ENCODE results near the gene TMEM245. TPM values are rescaled to one million over a fixed set of nuclear protein-coding genes. Genes with fewer than 3 reads are reported as not detected.
A peak's percentile ranks its signal among the peaks of the same experiment; 100 is the strongest.

The TMEM245 gene
- total RNA-seq (2016; rRNA removed; fragmentation: Illumina TruSeq; extraction: Trizol) = 39.7 and 55.4 TPM in 2 replicates
- total RNA-seq (2016; cell fraction: cytosol; rRNA removed; fragmentation: Illumina TruSeq; extraction: Trizol; ENCODE audit: low read depth) = 31.4 and 37.1 TPM in 2 replicates
- 37.5 and 55.7 TPM in 2 replicates for total RNA-seq (2016; cell fraction: insoluble cytoplasmic fraction; rRNA removed; fragmentation: Illumina TruSeq; extraction: Trizol)
- total RNA-seq (2016; cell fraction: membrane; rRNA removed; fragmentation: Illumina TruSeq; extraction: Trizol) = 23.4 and 26.2 TPM in 2 replicates
- total RNA-seq (2016; cell fraction: nucleus; rRNA removed; fragmentation: Illumina TruSeq; extraction: Trizol) = 66.5 and 76.9 TPM in 2 replicates
- polyA plus RNA-seq (2011; rRNA removed) = 40.1 and 53.5 TPM in 2 replicates
- polyA plus RNA-seq (2011; cell fraction: cytosol; rRNA removed) = 37.5 and 46.4 TPM in 2 replicates
- polyA plus RNA-seq (2011; cell fraction: nucleus; rRNA removed) = 19.8 and 20.7 TPM in 2 replicates
- polyA plus RNA-seq (2012) = 38.8 and 42.3 TPM in 2 replicates
- polyA plus RNA-seq (2016; cell fraction: cytosol; fragmentation: Illumina TruSeq; extraction: Trizol; ENCODE audit: low read depth) = 2.8 and 3.1 TPM in 2 replicates
- polyA plus RNA-seq (2016; cell fraction: insoluble cytoplasmic fraction; fragmentation: Illumina TruSeq; extraction: Trizol; ENCODE audit: low read depth) = 21.3 and 22.2 TPM in 2 replicates
- polyA plus RNA-seq (2016; cell fraction: membrane; fragmentation: Illumina TruSeq; extraction: Trizol; ENCODE audit: low read depth) = 6.3 and 7.1 TPM in 2 replicates
- 47.4 and 49.5 TPM in 2 replicates for polyA plus RNA-seq (2016; cell fraction: nucleus; fragmentation: Illumina TruSeq; extraction: Trizol; ENCODE audit: insufficient read depth, low read depth)
- 159 and 167 TPM in 2 replicates for polyA minus RNA-seq (2011; rRNA and poly(A)+ RNA removed; ENCODE audit: low replicate concordance)
- polyA minus RNA-seq (2011; cell fraction: cytosol; rRNA and poly(A)+ RNA removed) = 73.8 and 78.2 TPM in 2 replicates
- 70.7 and 85.5 TPM in 2 replicates for polyA minus RNA-seq (2011; cell fraction: nucleus; rRNA and poly(A)+ RNA removed)
- percentile 93 among the genes with signal in this experiment for Bru-seq, nascent RNA
- BruChase-seq, experiment 1, labeled RNA remaining after a 6-hour chase = percentile 92 among the genes with signal in this experiment
- percentile 91 among the genes with signal in this experiment for BruChase-seq, experiment 2, labeled RNA remaining after a 2-hour chase
- long read RNA-seq, experiment 1, partial matches to known transcripts = 9 of 31 reads
- long read RNA-seq, experiment 1, other reads (novel, unspliced or antisense) = 21 of 31 reads
- long read RNA-seq, experiment 2, partial matches to known transcripts = 5 of 74 reads
- long read RNA-seq, experiment 2, other reads (novel, unspliced or antisense) = 68 of 74 reads

DNA sequence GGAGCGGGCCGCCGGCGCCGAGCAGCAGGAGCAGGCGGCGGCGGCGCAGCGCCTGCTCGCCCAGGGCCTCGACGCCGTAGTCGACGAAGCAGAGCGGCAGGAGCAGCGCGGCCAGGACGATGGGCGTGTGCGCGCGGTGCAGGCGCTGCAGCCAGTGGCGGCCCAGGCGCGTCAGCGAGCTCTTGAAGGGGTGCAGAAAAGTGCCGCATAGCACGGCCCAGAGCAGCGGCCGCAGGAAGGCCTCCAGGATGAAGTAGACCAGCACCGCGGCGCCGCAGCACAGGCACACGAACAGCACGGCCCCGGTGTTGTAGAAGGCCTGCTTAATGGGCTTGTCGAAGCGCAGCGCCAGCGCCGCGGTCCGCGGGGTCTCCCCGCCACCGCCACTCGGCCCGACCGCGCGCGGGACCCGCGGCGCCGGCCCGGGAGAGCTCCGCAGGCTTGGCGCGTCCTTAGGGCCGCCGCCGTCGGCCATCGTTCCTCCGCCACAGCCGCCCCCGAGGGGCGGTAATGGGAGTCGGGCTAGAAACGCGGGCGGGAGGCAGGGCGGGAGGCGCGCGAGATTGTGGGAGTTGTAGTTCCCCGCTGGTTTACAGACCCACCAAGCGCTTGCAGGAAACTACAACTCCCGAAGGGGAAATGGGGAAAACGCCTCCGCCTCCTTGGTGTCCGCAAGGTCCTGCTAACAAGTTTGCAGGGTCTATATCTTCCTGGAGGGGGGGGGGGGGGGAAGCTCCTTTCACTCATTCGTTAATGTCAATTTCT is at the start of gene TMEM245:
Gene TMEM245, minus strand, starts transcription at position 509 of the 765 bp plus-strand sequence. Its CDS starts 34 bp downstream, at position 475.
- peak; percentile 63 for FAIRE-seq
- intact Hi-C loops (cut with micrococcal nuclease; ENCODE audit: unreplicated experiment) = loop anchor here (5.0 to 10.0 kb wide), 4 partner anchors 63 to 205 kb away; partner anchors contain the start of genes CTNNAL1 and EPB41L4B
- no peak for TF ChIP-seq FOXK2 (IDR thresholded peaks at IDR 0.05)
- no peak for TF ChIP-seq SMYD3 (CRISPR knock-in tag; IDR thresholded peaks at IDR 0.05)
- TF ChIP-seq, protein P1, sequence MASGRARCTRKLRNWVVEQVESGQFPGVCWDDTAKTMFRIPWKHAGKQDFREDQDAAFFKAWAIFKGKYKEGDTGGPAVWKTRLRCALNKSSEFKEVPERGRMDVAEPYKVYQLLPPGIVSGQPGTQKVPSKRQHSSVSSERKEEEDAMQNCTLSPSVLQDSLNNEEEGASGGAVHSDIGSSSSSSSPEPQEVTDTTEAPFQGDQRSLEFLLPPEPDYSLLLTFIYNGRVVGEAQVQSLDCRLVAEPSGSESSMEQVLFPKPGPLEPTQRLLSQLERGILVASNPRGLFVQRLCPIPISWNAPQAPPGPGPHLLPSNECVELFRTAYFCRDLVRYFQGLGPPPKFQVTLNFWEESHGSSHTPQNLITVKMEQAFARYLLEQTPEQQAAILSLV (CRISPR knock-in tag; IDR thresholded peaks at IDR 0.05; ENCODE audit: borderline replicate concordance) = no peak; the same call in 1 of the 2 replicates
- TF ChIP-seq, protein P2, sequence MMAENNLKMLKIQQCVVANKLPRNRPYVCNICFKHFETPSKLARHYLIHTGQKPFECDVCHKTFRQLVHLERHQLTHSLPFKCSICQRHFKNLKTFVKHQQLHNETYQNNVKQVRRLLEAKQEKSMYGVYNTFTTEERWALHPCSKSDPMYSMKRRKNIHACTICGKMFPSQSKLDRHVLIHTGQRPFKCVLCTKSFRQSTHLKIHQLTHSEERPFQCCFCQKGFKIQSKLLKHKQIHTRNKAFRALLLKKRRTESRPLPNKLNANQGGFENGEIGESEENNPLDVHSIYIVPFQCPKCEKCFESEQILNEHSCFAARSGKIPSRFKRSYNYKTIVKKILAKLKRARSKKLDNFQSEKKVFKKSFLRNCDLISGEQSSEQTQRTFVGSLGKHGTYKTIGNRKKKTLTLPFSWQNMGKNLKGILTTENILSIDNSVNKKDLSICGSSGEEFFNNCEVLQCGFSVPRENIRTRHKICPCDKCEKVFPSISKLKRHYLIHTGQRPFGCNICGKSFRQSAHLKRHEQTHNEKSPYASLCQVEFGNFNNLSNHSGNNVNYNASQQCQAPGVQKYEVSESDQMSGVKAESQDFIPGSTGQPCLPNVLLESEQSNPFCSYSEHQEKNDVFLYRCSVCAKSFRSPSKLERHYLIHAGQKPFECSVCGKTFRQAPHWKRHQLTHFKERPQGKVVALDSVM (CRISPR knock-in tag; IDR thresholded peaks at IDR 0.05) = no peak
- no peak for TF ChIP-seq ZNF3 (CRISPR knock-in tag; IDR thresholded peaks at IDR 0.05)
- no peak for TF ChIP-seq SCMH1 (CRISPR knock-in tag; IDR thresholded peaks at IDR 0.05; ENCODE audit: borderline replicate concordance)
- TF ChIP-seq USF2 (IDR thresholded peaks at IDR 0.05; ENCODE audit: low read depth, low read length) = no peak
- TF ChIP-seq USF2 (CRISPR knock-in tag; IDR thresholded peaks at IDR 0.05; ENCODE audit: borderline replicate concordance) = no peak
- no peak for TF ChIP-seq ZZZ3 (CRISPR knock-in tag; IDR thresholded peaks at IDR 0.05; ENCODE audit: borderline replicate concordance)
- TF ChIP-seq ZNF441 (CRISPR knock-in tag; IDR thresholded peaks at IDR 0.05; ENCODE audit: borderline replicate concordance) = peak; percentile 75; the same call in 1 of the 2 replicates
- TF ChIP-seq TFE3 (CRISPR knock-in tag; IDR thresholded peaks at IDR 0.05) = no peak

More for the DNA sequence above, at the start of gene TMEM245:
- CTCF ChIA-PET (ENCODE audit: low intra/inter-chr PET ratio, low total read pairs) = no interaction called here
- POLR2A ChIA-PET = interaction anchor here (0.7 to 1.6 kb wide), 10 partner anchors 9 to 83 kb away, joined by 3 to 10 read pairs (median 4); no protein-coding TSS in a partner anchor
- Histone ChIP-seq H3K9ac (ENCODE audit: insufficient read depth, low read depth, low read length) (peak within 1 kb of the TSS; percentile 95), H4K20me1 (ENCODE audit: insufficient read depth, low read length) (peaks cover 14% of the 10 kb centered on the region), H3K4me2 (ENCODE audit: low read depth, low read length) (peak within 1 kb of the TSS; percentile 95), H3K9me3 (ENCODE audit: low read length) (no peaks in the 10 kb centered on the region), H3K27ac (ENCODE audit: extremely low read length, insufficient read depth, low read length) (peak within 1 kb of the TSS; percentile 77), H3K4me3 (replicated peaks in 1 of 3; ENCODE audit: insufficient read depth in 1 of 3, low read depth in 2 of 3, low read length in 3 of 3) (peak within 1 kb of the TSS; percentile 91 to 96 (median 95)), H3K79me2 (ENCODE audit: insufficient read depth, low read length) (peaks cover 48% of the 10 kb centered on the region), H3K36me3 (replicated peaks in 1 of 2; ENCODE audit: control insufficient read depth in 1 of 2, insufficient read depth in 2 of 2, low read length in 2 of 2) (no peaks in the 10 kb centered on the region), H2AFZ (ENCODE audit: low read length) (no peak within 1 kb of the TSS), H3K27me3 (ENCODE audit: control insufficient read depth in 1 of 2, insufficient read depth in 2 of 2, low read length in 2 of 2) (no peaks in the 10 kb centered on the region), H3K4me1 (ENCODE audit: insufficient read depth, low read length) (peaks cover 81% of the 10 kb centered on the region)
- DNase-seq (ENCODE audit: low spot score) (peak; percentile 98), ATAC-seq (peak; percentile 90)
- BruUV-seq (replicated peaks) = no TSS peak
- in situ Hi-C loops (cut with HindIII; ENCODE audit: extremely low pct_ligation_motif_present, low pct_unique_long_range_greater_than_20kb) = no loop called here
- WGBS (ENCODE audit: low lambda C conversion rate) = 0% methylated on average over 6 of the region's 88 CpGs

All from HepG2 (cell line).